ENCODE measurements around the gene THOC5. TPM values are rescaled to one million over a fixed set of nuclear protein-coding genes. Genes with fewer than 3 reads are reported as not detected.

The THOC5 gene
- total RNA-seq, 6 experiments from 2014 or later: 11.9 to 17.4 (median 14.1) TPM

DNA sequence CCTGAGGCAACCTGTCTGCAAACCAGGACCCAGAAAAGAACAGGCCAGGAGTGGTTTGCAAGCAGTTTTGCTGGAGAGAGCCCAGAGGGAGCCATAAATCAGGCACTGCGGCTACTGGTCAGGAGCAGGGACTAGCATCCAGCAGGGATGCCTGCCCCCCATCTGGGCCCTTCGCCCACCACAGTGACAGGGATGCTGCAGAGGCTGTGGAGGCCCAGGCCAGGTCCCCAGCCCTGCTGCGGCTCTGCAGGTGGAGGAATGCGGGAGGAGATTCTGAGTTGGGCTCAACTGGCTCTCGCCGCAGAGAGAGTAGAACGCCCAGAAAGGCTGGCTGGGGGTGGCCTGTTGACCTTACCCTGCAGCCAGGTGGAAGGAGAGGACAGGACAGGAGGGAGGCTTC is 89.9 kb downstream of the THOC5 start:
- TF ChIP-seq, protein P1, sequence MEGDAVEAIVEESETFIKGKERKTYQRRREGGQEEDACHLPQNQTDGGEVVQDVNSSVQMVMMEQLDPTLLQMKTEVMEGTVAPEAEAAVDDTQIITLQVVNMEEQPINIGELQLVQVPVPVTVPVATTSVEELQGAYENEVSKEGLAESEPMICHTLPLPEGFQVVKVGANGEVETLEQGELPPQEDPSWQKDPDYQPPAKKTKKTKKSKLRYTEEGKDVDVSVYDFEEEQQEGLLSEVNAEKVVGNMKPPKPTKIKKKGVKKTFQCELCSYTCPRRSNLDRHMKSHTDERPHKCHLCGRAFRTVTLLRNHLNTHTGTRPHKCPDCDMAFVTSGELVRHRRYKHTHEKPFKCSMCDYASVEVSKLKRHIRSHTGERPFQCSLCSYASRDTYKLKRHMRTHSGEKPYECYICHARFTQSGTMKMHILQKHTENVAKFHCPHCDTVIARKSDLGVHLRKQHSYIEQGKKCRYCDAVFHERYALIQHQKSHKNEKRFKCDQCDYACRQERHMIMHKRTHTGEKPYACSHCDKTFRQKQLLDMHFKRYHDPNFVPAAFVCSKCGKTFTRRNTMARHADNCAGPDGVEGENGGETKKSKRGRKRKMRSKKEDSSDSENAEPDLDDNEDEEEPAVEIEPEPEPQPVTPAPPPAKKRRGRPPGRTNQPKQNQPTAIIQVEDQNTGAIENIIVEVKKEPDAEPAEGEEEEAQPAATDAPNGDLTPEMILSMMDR (IDR thresholded peaks at IDR 0.05): no peak
- TF ChIP-seq POLR2A (IDR thresholded peaks at IDR 0.05): no peak
- H3K4me3 ChIP-seq: no peak overlapping the region

DNA sequence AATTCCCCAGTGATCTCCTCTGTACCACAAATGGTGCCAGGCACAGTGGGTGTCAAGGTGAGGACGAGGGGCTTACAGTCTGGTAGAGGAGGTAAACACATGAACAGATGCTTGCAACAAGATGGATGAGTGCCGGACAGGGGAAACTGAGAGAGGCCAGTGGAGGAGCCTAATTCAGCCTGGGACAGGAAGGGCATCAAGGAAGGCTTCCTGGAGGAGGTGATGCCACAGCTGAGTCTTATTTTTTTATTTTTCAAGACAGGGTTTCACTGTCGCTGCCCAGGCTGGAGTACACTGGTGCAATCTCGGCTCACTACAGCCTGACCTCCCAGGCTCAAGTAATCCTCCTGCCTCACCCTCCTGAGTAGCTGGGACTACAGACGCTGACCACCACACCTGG is 92.3 kb downstream of the THOC5 start:
- intact Hi-C loops (cut with DNase I): no loop called here
- Histone ChIP-seq H3K27ac (no peak overlapping the region), H3K9me3 (no peaks in the 10 kb centered on the region), H3K4me1 (no peaks in the 10 kb centered on the region), H3K4me3 (no peak overlapping the region), H3K36me3 (no peaks in the 10 kb centered on the region), H3K27me3 (no peaks in the 10 kb centered on the region)
- ATAC-seq (no peak), DNase-seq (no peak)
- TF ChIP-seq, protein P1 (IDR thresholded peaks at IDR 0.05): no peak
- TF ChIP-seq POLR2A (IDR thresholded peaks at IDR 0.05): no peak
- WGBS (ENCODE audit: insufficient coverage, low coverage, low lambda C conversion rate, missing lambda C conversion rate): 80% methylated on average over 4 of the region's 5 CpGs

More for the DNA sequence above, 89.9 kb downstream of the THOC5 start:
- Histone ChIP-seq H3K9me3 (no peaks in the 10 kb centered on the region), H3K27ac (no peak overlapping the region), H3K36me3 (no peaks in the 10 kb centered on the region), H3K4me1 (no peaks in the 10 kb centered on the region), H3K27me3 (no peaks in the 10 kb centered on the region)
- 95% methylated on average over 3 of the region's 7 CpGs for WGBS (ENCODE audit: insufficient coverage, low coverage, low lambda C conversion rate, missing lambda C conversion rate)
- DNase-seq (no peak), ATAC-seq (no peak)
- intact Hi-C loops (cut with DNase I): no loop called here

DNA sequence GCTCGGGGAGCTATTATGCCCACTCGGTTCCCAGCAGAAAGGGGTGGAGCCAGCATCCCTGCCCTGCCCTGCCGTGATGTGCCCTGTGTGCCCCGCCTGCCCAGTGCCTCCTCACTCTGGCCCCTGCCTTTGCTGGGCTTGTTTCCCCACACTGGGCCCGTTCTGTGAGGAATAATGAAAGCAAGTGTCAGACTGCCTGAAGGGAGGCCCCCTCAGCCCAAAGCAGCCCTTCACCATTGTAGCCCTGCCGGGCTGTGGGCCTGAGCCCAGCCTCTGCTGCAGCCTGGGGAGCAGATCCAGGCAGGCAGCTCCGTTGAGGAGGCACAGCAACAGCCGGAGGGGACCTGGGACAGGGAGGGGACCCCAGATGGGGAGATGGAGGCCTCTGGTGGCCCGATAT is 93.8 kb downstream of the THOC5 start:
- Histone ChIP-seq H3K4me3 (no peak overlapping the region), H3K36me3 (no peaks in the 10 kb centered on the region), H3K27ac (no peak overlapping the region), H3K4me1 (no peaks in the 10 kb centered on the region), H3K9me3 (no peaks in the 10 kb centered on the region), H3K27me3 (no peaks in the 10 kb centered on the region)
- peak in 1 of 3 donors; percentile 35 for DNase-seq
- intact Hi-C loops (cut with DNase I): no loop called here
- TF ChIP-seq, protein P1 (IDR thresholded peaks at IDR 0.05): no peak
- TF ChIP-seq POLR2A (IDR thresholded peaks at IDR 0.05): no peak
- 55% methylated on average over 2 of the region's 9 CpGs for WGBS (ENCODE audit: insufficient coverage, low coverage, low lambda C conversion rate, missing lambda C conversion rate)
- no peak for ATAC-seq

DNA sequence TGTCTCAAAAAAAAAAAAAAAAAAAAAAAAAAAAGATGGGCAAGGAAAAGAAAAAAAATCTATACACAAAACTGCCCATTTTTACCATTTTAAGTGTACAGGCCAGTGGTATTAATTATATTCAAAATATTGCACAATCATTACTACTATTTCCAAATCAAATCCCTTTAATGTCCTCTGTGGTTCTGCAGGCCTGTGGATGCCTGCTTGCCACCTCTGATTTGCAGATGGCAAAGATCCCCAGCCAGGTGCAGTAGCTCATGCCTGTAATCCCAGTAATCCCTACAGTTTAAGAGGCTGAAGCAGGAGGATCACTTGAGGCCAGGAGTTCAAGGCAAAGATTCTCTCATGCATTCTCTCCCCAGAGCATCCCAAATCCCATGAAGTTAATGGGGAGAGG is 95.0 kb downstream of the THOC5 start:
- H3K4me3 ChIP-seq: no peak overlapping the region
- TF ChIP-seq, protein P1 (IDR thresholded peaks at IDR 0.05): no peak
- TF ChIP-seq POLR2A (IDR thresholded peaks at IDR 0.05): no peak
- no peak overlapping the region for H3K27ac ChIP-seq
- no peaks in the 10 kb centered on the region for H3K27me3 ChIP-seq
- no peaks in the 10 kb centered on the region for H3K36me3 ChIP-seq
- H3K9me3 ChIP-seq: no peaks in the 10 kb centered on the region
- no peak for ATAC-seq
- DNase-seq: no peak
- intact Hi-C loops (cut with DNase I): no loop called here
- no peaks in the 10 kb centered on the region for H3K4me1 ChIP-seq

DNA sequence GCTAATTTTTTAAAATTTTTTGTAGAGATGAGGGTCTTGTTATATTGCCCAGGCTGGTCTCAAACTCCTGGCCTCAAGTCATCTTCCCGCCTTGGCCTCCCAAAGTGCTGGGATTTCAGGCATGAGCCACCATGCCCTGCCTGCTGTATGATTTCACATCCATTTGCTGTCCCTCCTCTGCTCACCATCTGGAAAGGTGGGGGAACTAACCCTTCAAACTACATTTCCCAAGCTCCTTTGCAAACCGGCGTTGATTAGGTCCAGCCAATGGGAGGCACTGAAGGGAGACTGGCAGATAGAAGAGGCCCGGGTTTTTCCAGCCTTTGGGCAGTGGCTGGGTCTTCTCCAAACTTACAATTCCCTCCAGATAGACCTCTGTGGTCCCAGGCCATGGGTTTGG is 95.8 kb downstream of the THOC5 start:
- Histone ChIP-seq H3K4me3 (no peak overlapping the region), H3K27ac (no peak overlapping the region), H3K36me3 (no peaks in the 10 kb centered on the region), H3K9me3 (no peaks in the 10 kb centered on the region), H3K27me3 (no peaks in the 10 kb centered on the region), H3K4me1 (no peaks in the 10 kb centered on the region)
- intact Hi-C loops (cut with DNase I): no loop called here
- TF ChIP-seq POLR2A (IDR thresholded peaks at IDR 0.05): no peak
- TF ChIP-seq, protein P1 (IDR thresholded peaks at IDR 0.05): no peak
- ATAC-seq (peak; percentile 43 to 67 (median 62)), DNase-seq (no peak)
- 21% methylated on average over 2 of the region's 4 CpGs for WGBS (ENCODE audit: insufficient coverage, low coverage, low lambda C conversion rate, missing lambda C conversion rate)
